Neural cell (in vitro differentiated cells): Measurements from ENCODE around the gene USP25.

ENCODE experiments used
- CTCF ChIP-seq: fragments of 450-650 bp; IDR thresholded peaks from 2 replicates; pipeline ENCODE4 v1.5.1; 2014; ENCODE audit warnings: antibody characterized with exemption, mild to moderate bottlenecking, moderate library complexity; ENCODE audit not compliant: poor library complexity, severe bottlenecking
- EP300 ChIP-seq: fragments of 450-650 bp; conservative IDR thresholded peaks from 2 replicates; pipeline ENCODE4 v1.6.1; 2014; ENCODE audit warnings: antibody characterized with exemption, mild to moderate bottlenecking, moderate library complexity; ENCODE audit not compliant: poor library complexity, severe bottlenecking
- EZH2 ChIP-seq: fragments of 200-600, 300-800 bp; shearing (Covaris generic), sonication (generic); IDR thresholded peaks from 2 replicates; pipeline ENCODE4 v1.6.1; 2014; ENCODE audit warnings: antibody characterized with exemption, low read length, borderline replicate concordance, mild to moderate bottlenecking; ENCODE audit not compliant: insufficient read depth, poor library complexity, severe bottlenecking
- POLR2AphosphoS5 ChIP-seq: IDR thresholded peaks from 2 replicates; pipeline ENCODE4 v1.6.1; 2012
- RAD21 ChIP-seq: fragments of 450-650 bp; conservative IDR thresholded peaks from 2 replicates; pipeline ENCODE4 v1.6.1; 2014; ENCODE audit warnings: antibody characterized with exemption, mild to moderate bottlenecking, moderate library complexity
- REST ChIP-seq: IDR thresholded peaks from 2 replicates; pipeline ENCODE4 v1.6.1; 2012; ENCODE audit warnings: borderline replicate concordance
- SMC3 ChIP-seq: fragments of 450-650 bp; conservative IDR thresholded peaks from 2 replicates; pipeline ENCODE4 v1.6.1; 2014; ENCODE audit warnings: antibody characterized with exemption, mild to moderate bottlenecking, moderate library complexity; ENCODE audit not compliant: poor library complexity
- TAF1 ChIP-seq: IDR thresholded peaks from 2 replicates; pipeline ENCODE4 v1.6.1; 2012; ENCODE audit warnings: low read depth

GRCh38 chr21:15904389-15904788 is 174.6 kb downstream of the USP25 start:
- no peak for TF ChIP-seq TAF1
- TF ChIP-seq POLR2AphosphoS5, result no peak
- no peak for TF ChIP-seq EP300
- no peak for TF ChIP-seq CTCF
- no peak for TF ChIP-seq SMC3
- no peak for TF ChIP-seq EZH2
- no peak for TF ChIP-seq RAD21
- TF ChIP-seq REST, result no peak
